Activated CD4-positive, CD25-positive, alpha-beta regulatory T cell treated with anti-CD3 and anti-CD28 coated beads, Interleukin-2, amount 50 U/mL, for 16 hours (primary cell): ENCODE results near the gene ARHGAP25.

Experiments
- DNase-seq: peaks from one replicate; pipeline ENCODE4 v3.0.0-alpha.2; 2020; ENCODE audit warnings: low read depth, low spot score

The ARHGAP25 gene

DNA sequence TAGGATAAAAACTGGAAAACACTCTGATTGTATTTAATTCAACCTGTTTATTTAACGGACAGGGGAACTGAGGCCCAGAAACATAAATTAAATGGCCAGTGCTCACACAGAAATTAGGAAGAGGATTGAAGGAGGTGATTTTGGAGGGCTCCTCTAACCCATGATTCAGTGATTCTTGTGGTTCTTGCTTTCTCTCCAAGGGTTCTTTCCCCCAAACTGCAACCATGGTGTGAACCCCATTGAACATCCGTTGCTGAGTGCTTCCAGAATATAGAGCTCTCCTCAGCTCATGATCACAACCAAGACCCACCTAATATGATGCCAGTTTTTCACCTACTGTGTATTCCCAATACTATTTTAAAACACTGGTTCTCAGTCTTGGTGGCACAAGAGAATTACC, 95.1 kb downstream of the ARHGAP25 start:
- DNase-seq: no peak

DNA sequence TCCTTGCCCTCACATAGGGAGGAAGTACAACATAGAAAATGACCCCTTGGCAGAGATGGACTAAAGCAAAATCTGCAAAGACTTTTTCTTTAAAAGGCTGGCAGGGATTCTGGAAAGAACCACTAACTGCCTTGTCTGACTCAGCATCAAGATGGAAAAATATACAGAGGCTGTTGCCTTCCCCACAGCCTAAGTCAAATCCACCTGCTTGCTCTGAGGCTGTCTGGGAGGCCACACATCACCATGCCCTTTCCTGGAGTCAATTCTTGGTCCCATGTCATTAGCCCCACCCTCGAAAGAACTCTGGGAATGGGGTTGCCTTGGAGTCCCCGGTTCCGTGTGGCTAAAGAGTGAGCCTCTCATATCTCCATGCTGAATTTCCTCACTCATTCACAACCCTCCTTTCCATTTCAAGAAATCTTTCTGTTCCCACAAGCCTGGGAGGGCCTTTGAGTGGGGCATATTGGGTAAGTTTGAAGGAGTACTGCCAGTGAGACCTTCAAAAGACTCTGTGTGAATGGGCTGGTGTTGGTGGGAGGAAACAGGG, 97.1 kb downstream of the ARHGAP25 start:
- DNase-seq: no peak

DNA sequence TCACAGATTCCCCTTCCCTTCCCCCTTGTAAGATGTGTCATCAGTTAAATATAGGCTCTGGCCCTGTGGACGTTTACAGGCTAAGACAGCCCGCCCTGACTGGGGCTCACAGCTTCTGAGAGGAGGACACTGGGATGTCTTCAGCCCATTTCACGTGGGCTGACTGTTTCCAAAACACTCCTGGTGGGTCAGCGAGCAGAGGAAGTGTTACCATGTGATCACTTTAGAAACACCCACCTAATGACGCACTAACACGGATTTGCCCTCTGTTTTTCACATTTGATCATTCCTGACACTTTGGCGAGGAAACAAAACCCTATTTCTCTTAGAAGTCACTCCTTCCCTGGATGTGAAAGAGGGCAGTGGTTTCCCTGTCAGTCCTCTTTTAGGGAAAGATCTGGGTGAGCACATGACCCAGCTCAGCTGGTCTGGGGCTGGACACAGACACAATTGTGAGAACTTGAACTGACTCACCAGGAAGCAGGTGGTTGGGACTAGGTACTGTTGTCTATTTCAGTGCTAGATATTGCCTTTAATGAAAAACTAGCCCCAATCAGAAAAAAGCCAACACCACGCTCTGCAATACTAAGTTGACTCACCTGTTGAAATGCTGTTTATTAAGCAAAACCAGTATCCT, 97.7 kb downstream of the ARHGAP25 start:
- DNase-seq: no peak

DNA sequence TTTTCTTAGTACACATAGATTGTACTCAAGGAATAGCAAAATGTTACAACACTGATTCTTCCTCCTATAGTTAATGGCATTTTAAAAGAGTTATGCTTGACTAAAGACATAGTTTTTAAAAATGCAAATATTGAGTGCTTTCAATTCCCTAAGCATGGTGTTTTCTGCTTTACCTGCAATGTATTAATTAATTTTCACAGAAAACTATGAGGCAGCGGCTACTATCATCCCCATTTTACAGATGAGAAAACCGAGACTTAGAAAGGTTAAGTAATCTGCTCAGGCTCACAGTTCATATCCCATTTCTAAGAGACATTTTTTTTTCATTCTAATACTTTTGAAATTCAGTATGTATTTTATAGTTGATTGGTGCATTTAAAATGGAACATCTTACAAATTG, 98.6 kb downstream of the ARHGAP25 start:
- no peak for DNase-seq

DNA sequence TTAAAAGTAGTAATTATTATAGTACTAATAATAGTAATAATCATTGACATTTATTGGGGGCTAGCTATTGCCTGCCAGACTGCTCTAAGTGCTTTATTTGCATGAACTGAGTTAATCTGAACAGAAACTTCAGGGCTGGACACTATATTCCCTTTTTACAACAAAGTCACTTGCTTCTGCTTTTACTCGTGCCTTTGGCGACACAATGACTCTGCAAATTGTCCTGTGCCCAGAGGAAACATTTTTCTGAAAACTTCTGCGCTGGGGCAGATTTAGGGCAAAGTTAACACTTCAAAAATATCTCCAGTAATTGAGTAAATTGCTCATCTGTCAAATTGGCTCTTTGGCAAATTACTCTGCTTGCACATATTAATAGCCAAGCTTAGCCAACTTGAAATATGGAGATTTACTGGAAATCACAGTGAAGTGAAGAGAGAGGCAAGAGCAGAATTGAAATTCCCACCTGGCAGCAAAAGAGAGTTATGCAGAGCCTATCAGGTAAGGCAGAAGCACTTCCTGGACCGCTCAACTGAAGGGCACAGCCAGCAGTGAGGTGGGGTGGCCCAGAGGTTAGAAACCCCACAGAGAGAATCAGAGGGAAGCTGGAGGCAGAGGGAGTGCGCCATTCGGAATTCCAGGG, 100.2 kb downstream of the ARHGAP25 start:
- DNase-seq: no peak

DNA sequence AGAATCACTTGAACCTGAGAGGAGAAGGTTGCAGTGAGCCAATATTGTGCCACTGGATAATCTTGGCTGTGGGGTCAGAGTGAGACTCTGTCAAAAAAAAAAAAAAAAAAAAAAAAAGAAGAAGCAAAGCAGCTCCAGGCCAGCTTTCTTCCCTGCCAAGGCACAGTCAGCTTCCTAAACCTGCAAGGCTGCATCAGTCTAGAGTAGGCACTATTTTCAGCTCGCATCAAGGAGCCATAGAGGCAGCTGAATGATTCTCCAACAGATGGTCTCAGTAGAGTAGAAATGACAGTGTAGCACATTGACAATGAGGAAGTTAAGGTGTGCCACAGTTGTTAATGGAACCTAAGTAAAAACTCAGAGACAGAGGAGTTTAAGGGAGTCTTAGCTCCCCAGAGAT, 101.0 kb downstream of the ARHGAP25 start:
- no peak for DNase-seq

DNA sequence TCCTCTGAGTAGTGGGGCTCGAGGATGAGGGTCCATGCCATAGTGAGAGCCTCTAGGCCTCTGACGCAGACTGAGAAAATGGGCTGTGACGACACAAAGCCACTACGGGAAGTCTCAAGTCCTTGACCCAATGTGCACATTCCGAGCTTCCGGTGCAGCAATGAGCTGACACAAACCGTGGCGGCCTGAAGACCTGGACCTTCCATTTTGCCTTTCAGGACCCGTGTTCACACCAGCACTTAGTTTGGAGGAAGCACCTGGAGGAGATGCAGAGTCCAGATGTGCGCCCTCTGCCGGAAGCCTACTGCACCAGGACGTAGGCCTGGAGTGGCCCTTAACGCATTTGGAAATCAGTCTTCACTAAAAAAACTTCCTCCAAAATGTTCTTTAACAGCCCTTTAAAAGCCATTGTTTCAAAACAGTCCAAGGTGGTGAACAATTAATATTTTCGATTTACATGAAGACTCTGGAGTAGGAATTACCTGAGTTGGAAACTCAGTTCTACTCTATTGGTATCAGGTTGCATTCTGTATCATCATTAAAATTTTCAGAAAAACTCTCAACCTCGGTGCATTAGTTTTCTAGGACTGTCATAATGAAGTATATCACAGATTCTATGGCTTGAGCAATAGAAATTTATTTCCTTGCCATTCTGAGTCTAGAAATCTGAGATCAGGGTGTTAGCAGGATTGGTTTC, 102.7 kb downstream of the ARHGAP25 start:
- no peak for DNase-seq

DNA sequence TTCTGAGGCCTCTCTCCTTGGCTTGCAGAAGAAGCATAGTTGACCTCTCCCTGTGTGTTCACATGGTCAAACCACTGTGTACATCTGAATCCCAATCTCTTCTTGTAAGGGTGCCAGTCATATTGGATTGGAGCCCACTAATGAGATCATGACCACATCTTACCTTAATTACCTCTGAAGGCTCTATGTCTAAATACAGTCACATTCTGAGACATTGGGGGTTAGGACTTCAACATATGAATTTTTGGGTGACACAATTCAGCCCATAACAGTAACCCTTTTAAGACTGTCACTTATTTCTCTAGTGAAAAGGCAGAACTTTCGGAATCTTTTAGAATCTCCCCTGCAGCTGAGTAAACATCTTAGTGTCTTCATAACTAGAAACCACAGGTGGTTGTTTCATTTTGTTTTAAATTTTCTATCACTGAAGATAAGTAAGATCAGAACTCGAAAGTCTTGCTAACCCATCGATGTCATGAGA, 103.3 kb downstream of the ARHGAP25 start:
- DNase-seq: no peak

DNA sequence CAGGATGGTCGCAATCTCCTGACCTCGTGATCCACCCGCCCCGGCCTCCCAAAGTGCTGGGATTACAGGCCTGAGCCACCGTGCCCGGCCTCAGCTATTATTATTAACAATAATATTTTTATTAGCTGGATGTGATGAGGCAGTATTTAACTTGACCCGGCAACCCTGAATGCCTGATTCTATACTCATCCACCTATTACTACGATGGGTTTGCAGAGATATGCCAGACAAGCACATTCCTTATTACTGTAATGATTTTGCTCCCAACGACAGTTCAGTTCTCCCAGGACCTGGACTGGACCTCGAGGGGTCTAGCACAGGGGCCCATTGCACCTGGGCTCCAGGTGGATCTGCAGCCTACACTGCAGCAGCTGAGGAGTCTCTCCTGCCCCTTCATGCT, 104.0 kb downstream of the ARHGAP25 start:
- DNase-seq: no peak

DNA sequence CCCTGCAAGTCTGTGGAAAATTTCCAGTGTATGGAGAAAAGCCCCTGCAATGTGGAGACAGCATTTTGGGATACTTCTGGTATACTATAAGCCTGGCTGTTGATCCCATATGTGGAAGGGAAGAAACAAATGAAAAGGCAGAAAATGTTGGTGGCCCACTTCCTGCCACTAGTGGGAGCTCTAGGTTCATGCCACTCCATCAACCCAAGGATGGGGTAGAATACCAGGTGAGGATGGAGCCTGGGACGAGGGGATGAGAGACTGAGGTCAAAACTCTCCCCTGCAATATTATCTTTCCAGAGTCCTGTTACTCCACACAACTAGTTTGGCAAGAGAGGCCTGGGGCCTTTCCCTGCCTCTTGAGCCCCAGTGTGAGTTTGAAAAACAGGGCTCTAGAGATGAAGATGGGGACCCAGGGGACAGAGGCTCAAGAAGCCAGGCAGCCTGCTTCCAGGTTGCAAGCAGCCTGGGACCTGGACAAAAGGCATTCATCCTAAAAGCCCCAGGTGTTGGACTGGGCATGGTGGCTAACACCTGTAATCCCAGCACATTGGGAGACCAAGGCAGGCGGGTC, 104.7 kb downstream of the ARHGAP25 start:
- no peak for DNase-seq

DNA sequence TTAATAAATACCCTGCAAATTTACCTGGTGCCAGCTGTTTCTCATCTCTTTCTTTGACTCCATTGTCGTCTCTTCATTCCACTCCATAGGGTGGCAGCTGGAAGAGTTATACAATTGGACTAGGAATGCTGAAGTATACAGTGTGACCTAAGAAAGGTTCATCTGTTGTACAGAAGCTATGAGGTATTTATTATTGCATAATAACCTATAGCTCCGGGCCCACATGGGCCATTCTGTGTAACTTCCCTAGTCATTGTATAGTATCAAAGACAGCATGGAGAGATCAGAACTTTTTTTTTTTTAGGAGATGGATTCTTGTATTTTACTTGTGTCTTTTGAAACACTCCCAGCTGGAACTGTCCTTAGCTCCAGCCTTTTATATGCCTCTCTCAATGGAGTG, 110.4 kb downstream of the ARHGAP25 start:
- no peak for DNase-seq

DNA sequence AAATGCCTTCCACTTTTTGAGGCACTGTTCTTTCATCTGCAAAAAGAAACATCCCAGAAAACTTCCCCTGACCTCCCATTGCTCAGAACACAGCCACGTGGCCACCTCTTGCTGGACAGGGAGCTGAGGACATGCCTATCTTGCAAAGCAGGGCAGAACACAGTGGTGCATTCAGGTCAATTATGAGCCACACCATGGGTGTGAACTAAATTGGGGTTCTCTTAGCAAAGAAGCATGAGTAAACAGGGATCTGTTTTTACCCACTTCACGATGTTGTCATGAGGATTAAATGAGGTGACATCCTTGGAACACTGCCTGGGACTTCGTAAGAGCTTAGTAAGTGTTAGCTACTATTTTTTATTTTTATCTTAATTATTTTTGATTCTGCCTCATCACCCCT, 111.5 kb downstream of the ARHGAP25 start:
- no peak for DNase-seq

DNA sequence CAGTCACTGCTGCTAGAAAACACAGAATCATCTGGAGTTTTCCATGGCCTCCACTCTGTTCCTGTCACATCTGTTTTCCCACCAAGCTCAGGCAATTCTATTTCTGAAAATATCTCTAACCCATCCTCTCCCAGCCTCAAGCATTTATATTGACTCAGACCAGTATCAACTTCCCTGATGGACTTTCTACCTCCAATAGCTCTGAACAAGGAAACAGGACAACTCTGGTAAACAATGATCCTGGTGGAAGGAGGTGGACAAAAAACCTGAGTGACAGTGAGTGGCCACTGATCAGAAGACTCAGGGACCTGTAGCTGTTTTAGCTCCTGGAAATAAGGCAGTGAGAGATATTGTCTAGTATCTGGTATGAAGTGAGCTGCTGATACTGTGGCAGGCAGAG, 113.1 kb downstream of the ARHGAP25 start:
- no peak for DNase-seq

DNA sequence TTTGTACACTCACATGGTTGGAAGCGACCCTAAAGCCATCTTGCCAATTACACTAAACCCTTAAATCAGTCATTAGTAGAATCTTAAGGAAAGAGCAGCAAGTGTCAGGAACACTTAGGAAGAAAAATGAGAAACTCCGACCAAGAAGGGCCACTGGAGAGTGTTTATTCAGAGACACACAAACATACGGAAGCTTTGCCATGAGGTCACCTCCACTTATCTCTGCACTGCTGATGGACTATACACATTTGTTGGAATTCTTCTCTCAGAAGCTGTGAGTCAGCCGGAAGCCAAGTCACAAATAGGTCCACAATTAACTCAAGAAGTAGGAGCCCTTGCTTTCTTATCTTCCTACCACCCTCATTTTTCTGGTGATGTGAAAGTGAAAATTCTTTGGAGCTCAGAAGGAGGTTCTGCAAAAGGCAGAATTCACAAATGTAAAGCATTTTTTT, 115.0 kb downstream of the ARHGAP25 start:
- no peak for DNase-seq

DNA sequence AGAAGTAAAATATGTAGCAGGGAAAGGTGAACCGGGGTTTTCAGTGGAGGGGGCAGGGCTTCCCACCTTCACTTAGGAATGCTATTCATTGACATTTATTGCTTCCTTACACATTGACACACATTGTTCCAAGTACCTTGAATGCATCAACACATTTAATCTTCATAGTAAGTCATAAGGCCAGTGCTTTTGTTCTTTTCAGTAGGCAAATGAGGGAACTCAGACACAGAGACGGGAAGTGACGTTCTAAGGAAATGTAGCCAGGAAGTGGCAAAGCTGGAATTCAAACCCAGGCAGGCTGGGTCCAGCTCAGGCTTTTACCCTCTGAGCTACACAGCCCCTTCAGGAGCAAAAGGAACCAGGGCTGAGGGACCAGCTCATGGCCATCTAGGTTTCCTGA, 115.9 kb downstream of the ARHGAP25 start:
- DNase-seq: no peak

DNA sequence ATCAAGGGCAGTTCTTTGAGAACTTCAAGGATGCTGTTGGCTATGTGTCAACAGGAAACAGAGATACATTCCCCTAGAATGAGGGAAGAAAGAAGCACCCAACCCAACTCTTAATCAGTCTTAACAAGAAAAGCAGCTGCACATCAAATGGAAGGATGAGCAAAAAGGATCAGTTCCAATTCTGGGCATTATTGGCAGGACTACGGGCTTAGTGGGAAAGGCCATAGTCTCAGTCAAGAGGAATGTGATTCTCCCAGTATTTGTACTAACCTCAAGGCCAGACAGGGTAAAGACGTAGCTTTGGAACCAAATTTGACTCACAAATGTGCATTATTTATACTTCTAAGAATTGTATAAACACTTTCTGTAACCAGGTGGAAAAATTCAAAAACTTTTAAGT, 118.4 kb downstream of the ARHGAP25 start:
- no peak for DNase-seq

DNA sequence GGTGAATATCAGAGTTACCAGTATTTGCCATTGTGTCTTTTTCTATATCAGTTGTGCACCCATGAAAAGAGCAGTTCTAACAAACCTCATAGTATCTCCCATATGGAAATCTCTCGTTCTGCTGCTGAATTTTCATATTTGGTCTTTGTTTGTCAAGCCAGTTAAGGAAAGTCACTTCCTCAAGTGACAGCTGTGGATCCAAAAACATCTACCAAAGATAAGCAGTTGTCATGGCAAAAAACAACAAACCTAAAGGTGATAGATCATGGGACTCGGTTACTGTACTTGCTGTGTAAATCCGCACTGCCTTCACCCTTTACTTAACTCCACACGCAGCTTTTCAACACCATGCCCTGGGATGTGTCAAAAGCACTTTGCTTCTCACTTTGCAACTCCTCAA, 119.3 kb downstream of the ARHGAP25 start:
- no peak for DNase-seq

DNA sequence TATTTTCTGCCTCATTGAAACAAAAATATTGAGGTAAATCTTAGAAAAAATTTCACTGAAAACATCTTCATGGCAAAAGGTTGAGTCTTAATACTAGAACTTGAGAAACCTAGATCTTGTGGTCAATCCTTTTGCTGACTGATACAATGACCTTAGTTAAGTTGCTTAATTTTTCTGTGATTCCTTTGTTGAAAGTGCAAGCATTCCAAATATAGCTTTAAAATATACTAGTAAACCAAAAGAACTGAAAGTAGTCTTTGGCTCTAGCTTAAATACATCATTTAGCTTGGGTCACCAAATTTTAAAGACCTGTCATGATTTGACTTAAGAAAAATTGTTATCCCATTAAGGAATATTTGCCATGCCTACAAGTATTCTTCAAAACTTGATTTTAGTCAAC, 119.9 kb downstream of the ARHGAP25 start:
- DNase-seq: no peak

DNA sequence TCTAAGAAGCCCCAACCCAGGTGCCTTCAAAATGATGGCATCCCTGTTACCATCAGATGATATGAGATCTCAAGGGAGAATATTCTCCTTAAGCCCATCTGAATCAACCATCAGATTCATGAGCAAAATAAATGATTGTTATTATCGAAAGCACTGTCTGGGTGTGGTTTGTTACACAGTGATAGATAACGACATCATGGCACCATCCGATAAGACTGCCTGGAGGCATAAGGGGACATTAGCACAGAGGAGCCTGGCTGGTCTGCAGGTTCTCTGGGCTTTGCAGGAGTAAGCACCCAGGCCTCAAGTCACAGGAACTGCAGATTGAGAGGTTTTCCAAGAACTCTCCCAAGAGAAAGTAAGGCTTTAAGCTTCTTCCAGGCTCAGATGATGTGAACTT, 120.9 kb downstream of the ARHGAP25 start:
- no peak for DNase-seq

DNA sequence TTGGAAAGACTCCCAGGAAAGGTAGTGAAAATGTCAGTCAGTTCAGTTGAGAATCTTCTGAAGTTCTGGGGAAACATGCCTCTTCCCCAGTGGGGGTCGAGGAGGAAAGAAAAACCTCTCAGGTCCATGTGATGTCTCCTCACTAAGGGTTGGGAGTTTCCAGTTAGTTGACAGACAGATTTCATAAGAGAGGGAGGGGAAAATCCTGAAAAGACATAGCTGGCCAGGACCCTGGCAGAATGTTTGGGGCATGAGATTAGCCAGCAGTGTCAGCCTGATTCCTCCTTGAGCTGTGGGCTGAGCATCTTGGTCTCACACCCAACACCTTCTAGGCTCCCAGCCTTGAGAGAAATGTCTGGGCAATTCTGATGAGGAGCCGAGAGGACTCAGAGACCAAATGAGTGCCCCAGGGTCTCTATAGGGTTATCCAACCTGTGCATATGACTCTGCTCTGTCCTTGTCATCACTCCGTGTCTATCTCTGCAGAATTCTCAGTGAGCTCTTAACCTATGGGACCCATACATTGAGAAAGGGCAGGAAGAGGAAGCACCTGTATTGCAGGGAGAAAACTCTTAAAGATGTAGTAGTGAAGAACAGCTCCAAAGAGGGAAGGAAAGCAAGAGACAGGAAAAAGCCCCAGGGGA, 122.7 kb downstream of the ARHGAP25 start:
- no peak for DNase-seq

DNA sequence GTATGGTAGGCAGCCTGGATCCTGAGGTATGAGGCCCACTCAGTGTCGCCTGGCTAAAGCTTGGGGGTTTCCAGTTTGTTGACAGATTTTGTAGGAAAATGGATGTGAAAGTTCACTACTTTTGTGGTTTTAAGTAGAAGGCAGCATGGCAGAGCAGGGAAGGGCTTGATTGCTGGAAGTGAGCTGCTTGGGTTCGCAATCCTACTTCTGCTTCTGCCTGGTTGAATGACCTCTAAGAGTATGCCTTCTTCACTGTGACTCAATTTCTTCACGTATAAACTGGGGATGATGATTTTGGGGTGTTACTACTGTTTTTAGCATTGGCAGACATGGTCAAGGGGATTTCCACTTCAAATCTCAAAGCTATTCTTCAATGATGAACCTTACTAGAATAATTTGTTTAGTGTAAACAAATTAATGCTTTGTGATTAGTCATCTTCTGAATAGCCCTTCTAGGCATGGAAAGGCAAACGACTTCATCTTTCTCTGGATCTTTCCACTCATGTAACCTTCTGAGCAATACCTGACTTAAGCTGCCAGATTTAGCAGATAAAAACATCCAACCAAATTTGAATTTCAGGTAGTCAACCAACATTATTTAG, 123.3 kb downstream of the ARHGAP25 start:
- no peak for DNase-seq
